NCI-H345 treated with DMSO at 0.1 percent for 48 hours (cell line): ENCODE measurements around the gene AP2B1.
A peak's percentile ranks its signal among the peaks of the same experiment; 100 is the strongest.
"Not testable (repeated sequence)": the region's sequence is repeated elsewhere in the genome, so short reads cannot be mapped to it uniquely, and the experiment has no call there.

Experiments
- DNase-seq: peaks from one replicate; lab custom pipeline; 2025; ENCODE audit not compliant: unreplicated experiment; lab: John Stamatoyannopoulos, UW

AP2B1 gene

GRCh38 chr17:35587074-35587961 is at the start of gene AP2B1:
TSS of gene AP2B1 (plus strand) at chr17:35587322. CDS start at chr17:35594031, 6,709 bp downstream.
- peak; percentile 87 for DNase-seq

GRCh38 chr17:35537601-35538141 is 49.5 kb upstream of the AP2B1 start, which contains the start of gene SLFN12L:
TSS of gene SLFN12L (minus strand) at chr17:35537678. CDS start at chr17:35522364, 15,314 bp downstream.
- DNase-seq, result no peak

- DNase-seq, result no peak
Measured at GRCh38 chr17:35539659-35540026, 47.5 kb upstream of the AP2B1 start.

- DNase-seq, result no peak
Measured at GRCh38 chr17:35540589-35541404, 46.3 kb upstream of the AP2B1 start.

GRCh38 chr17:35541434-35541833 is 45.7 kb upstream of the AP2B1 start:
- no peak for DNase-seq

GRCh38 chr17:35542990-35543389 is 44.1 kb upstream of the AP2B1 start:
- no peak for DNase-seq

- DNase-seq, result no peak
Measured at GRCh38 chr17:35543856-35544255, 43.3 kb upstream of the AP2B1 start.

- no peak for DNase-seq
Measured at GRCh38 chr17:35545150-35545549, 42.0 kb upstream of the AP2B1 start.

GRCh38 chr17:35546487-35546886 is 40.6 kb upstream of the AP2B1 start:
- no peak for DNase-seq

- DNase-seq, result no peak
Measured at GRCh38 chr17:35548208-35548810, 38.8 kb upstream of the AP2B1 start.

- DNase-seq, result no peak
Measured at GRCh38 chr17:35548978-35549377, 38.1 kb upstream of the AP2B1 start.

- no peak for DNase-seq
Measured at GRCh38 chr17:35553310-35553709, 33.8 kb upstream of the AP2B1 start.

- DNase-seq, result no peak
Measured at GRCh38 chr17:35554668-35555067, 32.5 kb upstream of the AP2B1 start.

GRCh38 chr17:35555691-35556090 is 31.4 kb upstream of the AP2B1 start:
- no peak for DNase-seq

- no peak for DNase-seq
Measured at GRCh38 chr17:35557353-35557752, 29.8 kb upstream of the AP2B1 start.

GRCh38 chr17:35559495-35560210 is 27.5 kb upstream of the AP2B1 start:
- no peak for DNase-seq

GRCh38 chr17:35560703-35561102 is 26.4 kb upstream of the AP2B1 start, which contains the start of gene SLFN14:
TSS of gene SLFN14 (minus strand) at chr17:35560819. CDS start at chr17:35558062, 2,757 bp downstream.
- no peak for DNase-seq

- not testable (repeated sequence) for DNase-seq
Measured at GRCh38 chr17:35563181-35563580, 23.9 kb upstream of the AP2B1 start.

GRCh38 chr17:35566968-35567367 is 20.2 kb upstream of the AP2B1 start:
- no peak for DNase-seq

GRCh38 chr17:35568561-35568960 is 18.6 kb upstream of the AP2B1 start:
- DNase-seq, result no peak
